Transverse colon (tissue), 4 donors: ENCODE data around the gene TUBB1. TPM values are rescaled to one million over a fixed set of nuclear protein-coding genes. Genes with fewer than 3 reads are reported as not detected.

Experiments
- DNase-seq: peaks from one replicate; pipeline ENCODE4 v3.0.0-alpha.2; 2019
- H3K27ac ChIP-seq, 4 donors: fragments of 200-600 bp; sonication (generic); 2 replicates each; pipeline ENCODE4 v1.5.1; 2016 to 2018; ENCODE audit warnings: inconsistent platforms in 4 of 4
- H3K27me3 ChIP-seq: fragments of 200-600 bp; sonication (generic); 2 replicates; pipeline ENCODE4 v1.5.1; 2017; ENCODE audit warnings: inconsistent platforms
- H3K36me3 ChIP-seq, 4 donors: fragments of 200-600 bp; sonication (generic); 2 replicates each; pipeline ENCODE4 v1.5.1; 2017 to 2019; ENCODE audit warnings: inconsistent platforms in 4 of 4
- H3K4me1 ChIP-seq, 4 donors: fragments of 200-600 bp; sonication (generic); 2 replicates each; pipeline ENCODE4 v1.5.1; 2017 to 2020; ENCODE audit warnings: inconsistent platforms in 4 of 4
- H3K4me3 ChIP-seq, 4 donors: fragments of 200-600 bp; sonication (generic); 1 replicate in 1 of 4; 2 replicates in 3 of 4; pipeline versions ENCODE4 v1.5.1 to v1.6.1; 2017 to 2019; ENCODE audit warnings: inconsistent platforms in 4 of 4
- H3K9me3 ChIP-seq, 2 donors: fragments of 200-600 bp; sonication (generic); 2 replicates each; pipeline ENCODE4 v1.5.1; 2017 to 2019; ENCODE audit warnings: inconsistent platforms in 2 of 2
- CTCF ChIP-seq, 5 experiments: fragments of 200-600 bp in 3 of 5; fragments of 450-650 bp in 2 of 5; sonication (generic) in 3 of 5; IDR thresholded peaks; 1 replicate in 2 of 5; 2 replicates in 3 of 5; pipeline ENCODE4 v1.5.1; 2016 to 2017; ENCODE audit warnings: antibody characterized with exemption in 5 of 5, inconsistent platforms in 3 of 5, mild to moderate bottlenecking in 2 of 5, moderate library complexity in 1 of 5
- EP300 ChIP-seq: sonication (generic); formaldehyde crosslinking; IDR thresholded peaks from one replicate; pipeline ENCODE4 v1.6.1; 2017; ENCODE audit warnings: antibody characterized with exemption, low read depth
- POLR2A ChIP-seq: fragments of 450-650 bp; IDR thresholded peaks from one replicate; pipeline ENCODE4 v1.6.1; 2016; ENCODE audit warnings: antibody characterized with exemption, mild to moderate bottlenecking, moderate library complexity
- POLR2AphosphoS5 ChIP-seq, 3 donors: sonication (generic); formaldehyde crosslinking; IDR thresholded peaks; one replicate each; pipeline ENCODE4 v1.6.1; 2016; ENCODE audit warnings: antibody characterized with exemption in 3 of 3
- WGBS, 2 donors: methylation state at CpG; one replicate each; pipeline ENCODE4 v1.1.5; 2018; ENCODE audit warnings: low coverage in 1 of 2; 5-methylcytosine and 5-hydroxymethylcytosine counted together
- in situ Hi-C, 4 donors: fragments of 200-750 bp; cut with MboI; loops; one replicate each; pipeline versions ENCODE4 v1.15.0 to v1.15.1; 2017; ENCODE audit warnings: low sequenced_read_pairs in 3 of 4, low pct_ligation_motif_present in 1 of 4, low pct_unique_long_range_greater_than_20kb in 1 of 4
- intact Hi-C: fragments of 100-400 bp; cut with DNase I; formaldehyde crosslinking; loops from one replicate; pipeline ENCODE4 v1.15.1; 2023; ENCODE audit warnings: low total_unique reads
- total RNA-seq, 4 donors: library from RNA; depleted of rRNA; stranded (reverse); fragments of >200 nt; gene quantifications; one replicate each; pipeline ENCODE4 v1.1.0, GENCODE V29; 2016

TUBB1 gene
- total RNA-seq, 4 donors from 2014 or later = not detected

- H3K27ac ChIP-seq = no peak overlapping the region
- 60 to 66% methylated on average over 4 of the region's 4 CpGs for WGBS, 2 donors
These were observed 2.3 kb upstream of the TUBB1 start for GRCh38 chr20:59016795-59017492.

GRCh38 chr20:59017493-59018231 is 1.6 kb upstream of the TUBB1 start:
- intact Hi-C loops = no loop called here
- 95% methylated on average over 16 of the region's 16 CpGs; no CpG with 5 or more reads in 1 of the 2 donors for WGBS, 2 donors
- no peak for DNase-seq
- Histone ChIP-seq H3K27me3 (no peaks in the 10 kb centered on the region), H3K9me3 (no peaks in the 10 kb centered on the region), H3K4me3 (no peak overlapping the region), H3K27ac (no peak overlapping the region), H3K4me1 (no peaks in the 10 kb centered on the region), H3K36me3 (peaks cover 0 to 2% (median 0%) of the 10 kb centered on the region in 4 donors)
- in situ Hi-C loops = no loop called here
- TF ChIP-seq CTCF (IDR thresholded peaks at IDR 0.05) (no peak), POLR2AphosphoS5 (IDR thresholded peaks at IDR 0.05) (no peak), EP300 (no peak), POLR2A (no peak)

More at GRCh38 chr20:59016795-59017492, 2.3 kb upstream of the TUBB1 start:
- intact Hi-C loops = no loop called here
- TF ChIP-seq POLR2A (no peak), EP300 (no peak), POLR2AphosphoS5 (IDR thresholded peaks at IDR 0.05) (no peak), CTCF (IDR thresholded peaks at IDR 0.05) (no peak)
- no peaks in the 10 kb centered on the region for H3K4me1 ChIP-seq
- H3K9me3 ChIP-seq = no peaks in the 10 kb centered on the region
- no peak overlapping the region for H3K4me3 ChIP-seq
- H3K36me3 ChIP-seq = no peaks in the 10 kb centered on the region
- in situ Hi-C loops = no loop called here
- DNase-seq = no peak
- no peaks in the 10 kb centered on the region for H3K27me3 ChIP-seq

- TF ChIP-seq CTCF (IDR thresholded peaks at IDR 0.05) (no peak), POLR2AphosphoS5 (IDR thresholded peaks at IDR 0.05) (no peak), POLR2A (no peak), EP300 (no peak)
- no peaks in the 10 kb centered on the region for H3K27me3 ChIP-seq
- H3K9me3 ChIP-seq = no peaks in the 10 kb centered on the region
- 90 to 100% methylated on average over 3 to 10 of the region's 10 CpGs for WGBS, 2 donors
- in situ Hi-C loops (no loop called here), intact Hi-C loops (no loop called here)
- no peak overlapping the region for H3K27ac ChIP-seq
- peaks cover 0 to 5% (median 2%) of the 10 kb centered on the region in 4 donors for H3K36me3 ChIP-seq
- no peak overlapping the region for H3K4me3 ChIP-seq
- no peak for DNase-seq
- no peaks in the 10 kb centered on the region for H3K4me1 ChIP-seq
These were observed 412 bp upstream of the TUBB1 start for GRCh38 chr20:59018817-59019216.

GRCh38 chr20:59020938-59021551 is 1.8 kb downstream of the TUBB1 start:
- Histone ChIP-seq H3K9me3 (no peaks in the 10 kb centered on the region), H3K4me3 (no peak overlapping the region), H3K4me1 (no peaks in the 10 kb centered on the region), H3K27ac (no peak overlapping the region), H3K36me3 (peaks cover 0 to 20% (median 9%) of the 10 kb centered on the region in 4 donors), H3K27me3 (no peaks in the 10 kb centered on the region)
- no peak for TF ChIP-seq POLR2AphosphoS5 (IDR thresholded peaks at IDR 0.05)
- no peak for TF ChIP-seq CTCF (IDR thresholded peaks at IDR 0.05)
- TF ChIP-seq POLR2A = no peak
- no peak for TF ChIP-seq EP300
- in situ Hi-C loops = no loop called here
- WGBS, 2 donors = 73 to 86% methylated on average over 4 to 5 of the region's 5 CpGs
- intact Hi-C loops = no loop called here
- DNase-seq = no peak
